Body of pancreas (tissue), 4 donors: ENCODE data around the gene LCK.

Experiments used
- POLR2A ChIP-seq, 3 donors: fragments of 450-650 bp; IDR thresholded peaks; one replicate each; pipeline ENCODE4 v1.6.1; 2016; ENCODE audit warnings: antibody characterized with exemption in 3 of 3, mild to moderate bottlenecking in 2 of 3
- TF ChIP-seq, protein P1 (sequence below), 7 experiments: fragments of 450-650 bp in 4 of 7; fragments of 200-600 bp in 3 of 7; sonication (generic) in 3 of 7; IDR thresholded peaks; one replicate each; pipeline ENCODE4 v1.5.1; 2016 to 2019; ENCODE audit warnings: antibody characterized with exemption in 7 of 7

DNA sequence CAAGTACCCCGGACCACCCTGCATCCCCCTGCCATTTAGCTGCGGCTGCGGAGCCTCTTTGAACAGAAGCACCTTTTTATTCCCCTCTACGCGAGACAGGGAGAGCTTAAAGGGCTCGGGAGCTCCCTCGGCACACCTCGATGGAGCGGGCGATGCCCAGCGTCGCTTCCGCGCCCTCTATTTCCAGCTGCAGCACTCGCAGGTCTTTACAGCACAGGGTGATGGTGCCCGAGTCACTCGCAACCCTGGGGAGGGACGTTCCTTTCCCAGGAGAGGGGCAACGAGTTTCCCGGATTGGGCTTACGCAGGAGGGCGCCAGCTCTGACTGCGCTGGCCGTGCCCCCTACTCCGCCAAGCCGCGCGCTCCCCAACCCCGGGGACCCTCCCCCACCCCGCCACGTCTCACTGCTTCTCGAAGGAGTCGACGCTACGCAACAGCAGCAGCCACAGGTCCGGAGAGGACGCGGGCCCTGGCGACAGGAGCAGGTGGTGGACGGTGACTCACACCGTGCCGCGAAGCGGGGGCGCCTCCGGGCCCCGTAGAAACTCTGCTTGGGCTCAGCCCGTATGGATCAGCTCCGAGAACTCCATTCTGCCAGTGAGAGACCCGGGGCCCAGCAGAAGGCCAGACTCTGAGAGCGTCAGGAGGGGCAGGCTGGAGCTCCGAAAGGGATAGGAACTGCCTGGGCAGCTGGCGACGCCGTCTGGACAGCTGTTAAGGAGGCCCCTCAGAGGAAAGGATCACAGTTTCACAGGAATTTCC lies 9.9 kb upstream of the LCK start:
- peak; percentile 63 to 72 (median 68) for TF ChIP-seq POLR2A (IDR thresholded peaks at IDR 0.05)
- TF ChIP-seq, protein P1, sequence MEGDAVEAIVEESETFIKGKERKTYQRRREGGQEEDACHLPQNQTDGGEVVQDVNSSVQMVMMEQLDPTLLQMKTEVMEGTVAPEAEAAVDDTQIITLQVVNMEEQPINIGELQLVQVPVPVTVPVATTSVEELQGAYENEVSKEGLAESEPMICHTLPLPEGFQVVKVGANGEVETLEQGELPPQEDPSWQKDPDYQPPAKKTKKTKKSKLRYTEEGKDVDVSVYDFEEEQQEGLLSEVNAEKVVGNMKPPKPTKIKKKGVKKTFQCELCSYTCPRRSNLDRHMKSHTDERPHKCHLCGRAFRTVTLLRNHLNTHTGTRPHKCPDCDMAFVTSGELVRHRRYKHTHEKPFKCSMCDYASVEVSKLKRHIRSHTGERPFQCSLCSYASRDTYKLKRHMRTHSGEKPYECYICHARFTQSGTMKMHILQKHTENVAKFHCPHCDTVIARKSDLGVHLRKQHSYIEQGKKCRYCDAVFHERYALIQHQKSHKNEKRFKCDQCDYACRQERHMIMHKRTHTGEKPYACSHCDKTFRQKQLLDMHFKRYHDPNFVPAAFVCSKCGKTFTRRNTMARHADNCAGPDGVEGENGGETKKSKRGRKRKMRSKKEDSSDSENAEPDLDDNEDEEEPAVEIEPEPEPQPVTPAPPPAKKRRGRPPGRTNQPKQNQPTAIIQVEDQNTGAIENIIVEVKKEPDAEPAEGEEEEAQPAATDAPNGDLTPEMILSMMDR (IDR thresholded peaks at IDR 0.05) = no peak
